HepG2 (cell line): ENCODE measurements around the gene SPDL1.

Source experiments
- EP300 ChIP-seq, 3 experiments: sonication (generic) in 1 of 3; formaldehyde crosslinking in 1 of 3; IDR thresholded peaks; 2 replicates each; pipeline versions ENCODE4 v1.5.1 to v1.6.1; 2011 to 2020; ENCODE audit warnings: low read depth in 2 of 3, low read length in 2 of 3, borderline replicate concordance in 1 of 3, improper control_type of control experiment in 1 of 3, mild to moderate bottlenecking in 1 of 3, missing genetic modification reagents in 1 of 3, moderate library complexity in 1 of 3
- MXI1 ChIP-seq: IDR thresholded peaks from 3 replicates; pipeline ENCODE4 v1.6.1; 2012; ENCODE audit warnings: low read depth, low read length, inconsistent platforms, borderline replicate concordance
- SRSF9 ChIP-seq: fragments of 200-400 bp; formaldehyde crosslinking; IDR thresholded peaks from 2 replicates; pipeline ENCODE4 v1.6.1; 2018; ENCODE audit warnings: borderline replicate concordance, mild to moderate bottlenecking, low read depth, low read length; ENCODE audit not compliant: insufficient read depth, poor library complexity, severe bottlenecking
- ZNF446 ChIP-seq: sonication (generic); formaldehyde crosslinking; IDR thresholded peaks from 2 replicates; pipeline ENCODE4 v1.5.0; 2020; ENCODE audit warnings: mild to moderate bottlenecking, missing genetic modification reagents
- TF ChIP-seq, protein P1 (sequence below): sonication (generic); formaldehyde crosslinking; IDR thresholded peaks from 2 replicates; pipeline ENCODE4 v1.8.1; 2023; ENCODE audit warnings: mild to moderate bottlenecking, missing genetic modification reagents
- TF ChIP-seq, protein P2 (sequence below): sonication (generic); formaldehyde crosslinking; IDR thresholded peaks from 2 replicates; pipeline ENCODE4 v1.5.0; 2020; ENCODE audit warnings: mild to moderate bottlenecking, missing genetic modification reagents, moderate library complexity
- TF ChIP-seq, protein P3 (sequence below): sonication (generic); formaldehyde crosslinking; IDR thresholded peaks from 2 replicates; pipeline ENCODE4 v1.4.0; 2020; ENCODE audit warnings: mild to moderate bottlenecking, missing genetic modification reagents

DNA sequence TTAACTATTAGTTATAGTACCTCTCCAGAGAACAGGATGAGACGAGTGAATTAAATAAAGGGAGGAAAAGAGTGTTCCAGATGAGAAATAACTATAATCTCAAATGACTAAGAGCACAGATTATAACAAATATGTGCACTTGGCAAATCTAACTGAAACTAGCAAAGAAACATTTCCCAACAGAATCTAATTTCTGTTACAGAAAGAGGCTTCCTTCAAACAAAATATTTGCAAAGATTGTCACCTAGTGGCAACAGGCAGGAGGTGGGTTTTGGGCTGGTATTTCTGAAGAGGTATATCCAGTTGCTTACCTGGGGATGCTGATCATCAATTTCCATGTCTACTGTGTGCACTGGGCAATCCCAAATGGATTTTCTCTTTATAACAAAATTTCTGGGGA, 5.6 kb upstream of the SPDL1 start:
- TF ChIP-seq, protein P1, sequence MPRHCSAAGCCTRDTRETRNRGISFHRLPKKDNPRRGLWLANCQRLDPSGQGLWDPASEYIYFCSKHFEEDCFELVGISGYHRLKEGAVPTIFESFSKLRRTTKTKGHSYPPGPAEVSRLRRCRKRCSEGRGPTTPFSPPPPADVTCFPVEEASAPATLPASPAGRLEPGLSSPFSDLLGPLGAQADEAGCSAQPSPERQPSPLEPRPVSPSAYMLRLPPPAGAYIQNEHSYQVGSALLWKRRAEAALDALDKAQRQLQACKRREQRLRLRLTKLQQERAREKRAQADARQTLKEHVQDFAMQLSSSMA (CRISPR knock-in tag): no peak
- TF ChIP-seq, protein P2, sequence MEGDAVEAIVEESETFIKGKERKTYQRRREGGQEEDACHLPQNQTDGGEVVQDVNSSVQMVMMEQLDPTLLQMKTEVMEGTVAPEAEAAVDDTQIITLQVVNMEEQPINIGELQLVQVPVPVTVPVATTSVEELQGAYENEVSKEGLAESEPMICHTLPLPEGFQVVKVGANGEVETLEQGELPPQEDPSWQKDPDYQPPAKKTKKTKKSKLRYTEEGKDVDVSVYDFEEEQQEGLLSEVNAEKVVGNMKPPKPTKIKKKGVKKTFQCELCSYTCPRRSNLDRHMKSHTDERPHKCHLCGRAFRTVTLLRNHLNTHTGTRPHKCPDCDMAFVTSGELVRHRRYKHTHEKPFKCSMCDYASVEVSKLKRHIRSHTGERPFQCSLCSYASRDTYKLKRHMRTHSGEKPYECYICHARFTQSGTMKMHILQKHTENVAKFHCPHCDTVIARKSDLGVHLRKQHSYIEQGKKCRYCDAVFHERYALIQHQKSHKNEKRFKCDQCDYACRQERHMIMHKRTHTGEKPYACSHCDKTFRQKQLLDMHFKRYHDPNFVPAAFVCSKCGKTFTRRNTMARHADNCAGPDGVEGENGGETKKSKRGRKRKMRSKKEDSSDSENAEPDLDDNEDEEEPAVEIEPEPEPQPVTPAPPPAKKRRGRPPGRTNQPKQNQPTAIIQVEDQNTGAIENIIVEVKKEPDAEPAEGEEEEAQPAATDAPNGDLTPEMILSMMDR (CRISPR knock-in tag): peak; percentile 30
- TF ChIP-seq ZNF446 (CRISPR knock-in tag): no peak
- TF ChIP-seq, protein P3, sequence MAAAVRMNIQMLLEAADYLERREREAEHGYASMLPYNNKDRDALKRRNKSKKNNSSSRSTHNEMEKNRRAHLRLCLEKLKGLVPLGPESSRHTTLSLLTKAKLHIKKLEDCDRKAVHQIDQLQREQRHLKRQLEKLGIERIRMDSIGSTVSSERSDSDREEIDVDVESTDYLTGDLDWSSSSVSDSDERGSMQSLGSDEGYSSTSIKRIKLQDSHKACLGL (CRISPR knock-in tag): no peak
- TF ChIP-seq EP300 (IDR thresholded peaks at IDR 0.05; ENCODE audit: low read depth in 2 of 2, low read length in 2 of 2): no peak
- TF ChIP-seq EP300 (CRISPR knock-in tag; IDR thresholded peaks at IDR 0.05; ENCODE audit: borderline replicate concordance): no peak
- TF ChIP-seq MXI1: no peak
- no peak for TF ChIP-seq SRSF9
